ENCODE measurements around the gene GJD2.

The GJD2 gene

DNA sequence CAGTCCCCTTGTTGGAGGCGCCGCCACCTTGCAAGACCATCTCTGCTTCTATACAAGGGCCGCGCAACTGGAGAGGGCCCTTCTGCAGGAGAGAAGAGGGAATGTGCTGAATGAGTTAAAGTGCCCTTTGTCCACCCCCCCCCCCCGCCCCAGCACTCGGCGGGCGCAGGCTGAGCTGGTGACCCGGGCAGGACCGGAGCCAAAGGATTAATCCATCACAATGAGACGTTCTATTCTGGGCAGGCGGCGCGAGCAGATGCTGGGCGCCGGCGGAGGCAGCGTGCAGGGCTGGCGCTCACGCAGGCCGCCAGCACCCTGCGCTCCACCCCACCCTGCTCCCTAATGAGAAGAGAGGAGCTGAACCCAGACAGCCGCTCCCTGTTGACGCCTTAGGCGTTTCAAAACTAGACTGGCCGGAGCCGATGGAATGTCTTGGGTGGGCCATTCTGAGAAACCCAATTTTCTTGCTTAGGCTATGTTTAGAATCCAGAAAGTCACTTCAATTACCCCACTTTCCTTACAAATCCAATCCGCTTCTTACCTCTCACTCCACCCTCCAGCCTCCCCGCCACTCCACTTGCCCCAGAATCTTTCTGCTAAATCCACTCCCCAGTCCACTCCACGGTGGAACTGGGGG, 32.9 kb downstream of the GJD2 start:
- DNase-seq: no peak

DNA sequence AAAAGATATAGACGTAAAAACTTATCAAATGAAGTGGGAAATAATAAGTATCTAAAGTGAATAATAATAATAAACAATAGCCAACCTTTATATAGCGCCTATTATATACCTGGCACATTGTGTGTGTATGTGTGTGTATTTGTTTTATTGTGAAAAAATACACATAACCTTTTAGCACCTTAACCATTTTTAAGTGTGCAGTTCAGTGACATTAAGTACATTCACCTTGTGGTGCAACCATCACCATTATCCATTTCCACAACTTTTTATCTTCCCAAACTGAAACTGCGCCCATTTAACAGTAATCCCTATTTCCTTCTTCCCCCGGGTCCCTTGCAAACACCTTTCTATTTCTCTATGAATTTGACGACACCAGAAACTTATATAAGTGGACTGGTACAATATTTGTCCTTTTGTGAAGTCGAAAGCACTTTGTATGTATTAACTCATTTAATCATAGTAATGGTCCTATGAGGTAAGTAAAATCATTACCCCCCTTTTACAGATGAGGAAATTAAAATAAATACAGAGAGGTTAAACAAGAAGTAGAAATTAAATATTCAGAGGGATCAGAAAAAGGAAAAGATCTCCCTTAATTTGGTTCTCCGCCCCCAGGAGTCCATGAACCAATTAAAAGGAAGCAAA, 33.5 kb downstream of the GJD2 start:
- DNase-seq: no peak

DNA sequence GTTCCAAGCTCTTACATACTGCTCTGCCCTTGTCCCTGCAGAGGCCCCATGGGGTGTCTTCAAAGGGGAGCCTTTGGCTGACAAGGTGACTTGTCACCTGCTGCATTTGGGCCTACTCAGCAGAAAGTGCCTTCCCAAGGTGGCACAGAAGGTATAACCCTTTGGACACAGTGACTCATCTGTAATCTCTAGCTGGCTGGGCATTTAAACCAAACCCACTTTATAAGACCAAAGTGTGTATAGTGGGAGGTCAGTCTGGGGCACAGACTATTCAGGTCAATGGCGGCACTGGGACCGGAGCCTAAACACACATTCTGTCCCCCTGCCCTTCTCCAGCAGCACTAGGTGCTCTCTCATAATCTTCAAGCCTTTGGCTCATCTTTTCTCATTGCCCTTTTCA, 35.1 kb downstream of the GJD2 start:
- DNase-seq: no peak

DNA sequence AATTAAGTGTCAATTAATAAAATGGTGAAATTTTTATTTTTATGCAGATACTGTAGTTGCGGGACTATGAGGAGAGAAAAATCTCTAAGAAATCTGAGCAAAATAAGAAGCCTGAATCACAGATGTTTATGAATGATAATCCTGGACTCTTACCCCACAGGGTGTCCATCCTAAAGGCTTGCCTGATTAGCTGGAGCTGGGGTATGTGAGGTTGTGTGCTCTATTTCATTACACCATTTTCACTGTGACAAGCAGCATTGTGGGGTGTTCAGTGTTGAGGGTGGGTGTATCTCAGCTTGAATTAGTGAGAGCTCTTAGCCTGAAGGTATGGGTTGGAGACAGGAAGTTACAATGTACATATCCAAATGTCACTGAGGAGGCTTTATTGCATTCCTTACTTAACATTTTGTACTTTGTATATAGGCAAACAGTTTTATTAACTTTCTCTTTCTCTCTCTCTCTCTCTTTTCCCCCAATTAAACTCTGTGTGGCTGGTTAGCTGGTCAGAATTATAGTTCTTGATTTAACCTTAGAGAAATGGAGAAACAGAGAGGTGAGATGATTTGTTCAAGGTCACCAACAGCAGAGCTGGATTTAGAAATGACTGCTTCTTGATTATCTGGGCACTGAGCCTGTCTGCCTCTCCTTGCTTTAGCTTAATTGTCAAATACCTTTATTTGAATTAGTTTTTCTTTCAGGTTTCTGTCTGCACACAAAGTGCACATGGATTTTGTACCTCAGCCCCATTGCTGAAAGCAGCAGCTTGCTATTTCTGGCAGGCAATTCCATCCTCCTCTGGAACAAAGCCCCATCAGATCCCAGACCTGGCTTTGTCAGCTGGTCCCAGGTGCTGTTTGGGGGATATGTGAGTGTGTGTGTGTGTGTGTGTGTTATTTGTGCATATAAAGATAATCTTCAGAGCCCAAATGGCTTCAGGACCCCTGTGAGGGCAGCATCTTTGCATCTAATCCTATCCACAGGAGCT, 35.8 kb downstream of the GJD2 start:
- no peak for DNase-seq

DNA sequence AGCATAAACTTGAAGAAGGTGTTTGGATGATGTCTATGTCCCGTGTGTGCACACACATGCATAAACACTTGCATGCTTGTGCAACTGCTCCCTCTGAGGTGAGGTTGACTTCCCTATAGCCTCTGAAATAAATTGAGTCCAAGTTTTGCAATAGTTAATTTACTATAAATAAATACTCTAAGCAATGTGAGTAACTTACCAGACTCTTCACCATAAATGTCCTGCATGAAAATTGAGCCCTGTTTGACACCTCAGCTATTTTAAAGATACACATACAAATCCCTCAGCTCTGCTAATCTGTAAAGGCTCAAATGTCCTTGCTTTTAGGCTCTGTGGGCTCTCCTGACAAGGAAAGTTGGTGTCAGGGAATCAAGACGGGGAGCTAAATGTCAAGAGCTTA, 37.1 kb downstream of the GJD2 start:
- DNase-seq: no peak

DNA sequence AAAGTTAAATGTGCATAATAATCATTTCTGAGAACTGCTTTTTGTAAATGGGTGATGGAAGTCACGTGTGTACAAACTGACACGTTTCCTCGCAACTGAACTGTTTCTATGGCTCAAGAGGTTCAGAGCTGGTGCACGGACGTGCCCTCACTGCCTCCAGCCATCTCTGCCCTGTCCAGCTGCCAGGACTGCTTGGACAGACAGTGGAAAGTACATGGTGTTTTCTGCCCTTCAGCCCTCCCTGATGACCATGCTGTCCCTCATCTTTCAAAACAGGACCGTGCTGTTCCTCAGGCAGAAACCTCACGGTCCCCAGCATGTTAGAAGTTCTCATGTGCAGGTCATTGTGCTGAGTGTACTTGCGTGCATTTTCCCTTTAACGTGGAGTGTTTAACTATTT, 38.7 kb downstream of the GJD2 start:
- DNase-seq: no peak

DNA sequence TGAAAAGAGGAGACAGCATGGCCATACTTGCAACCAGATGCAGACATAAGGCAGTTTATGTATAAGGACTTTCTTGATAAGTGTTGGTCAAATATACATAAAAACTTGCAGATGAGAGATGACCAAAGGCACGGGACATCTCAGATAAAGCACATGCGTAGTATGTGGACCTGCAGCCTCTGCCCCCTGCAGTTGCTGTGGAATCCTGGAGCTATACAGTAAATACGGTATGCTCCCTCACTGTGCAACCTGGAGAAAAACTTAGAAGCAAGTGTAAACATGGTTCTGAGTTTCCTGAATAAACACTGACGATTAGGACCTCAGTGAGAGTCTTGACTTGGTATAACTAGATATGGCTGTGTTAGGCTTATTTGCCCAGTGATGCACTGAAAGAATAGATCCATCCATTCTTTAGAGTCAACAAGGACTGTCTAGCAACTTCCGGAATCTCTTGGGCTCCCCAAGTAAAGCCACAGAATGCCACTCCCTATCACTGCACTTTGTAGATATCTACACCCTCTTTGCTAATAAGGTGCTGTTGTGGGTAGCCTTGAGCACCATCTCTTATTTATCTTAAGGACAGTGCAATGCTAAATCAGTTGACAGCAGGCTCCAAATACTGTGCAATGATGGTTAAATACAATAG, 40.2 kb downstream of the GJD2 start:
- DNase-seq: no peak

DNA sequence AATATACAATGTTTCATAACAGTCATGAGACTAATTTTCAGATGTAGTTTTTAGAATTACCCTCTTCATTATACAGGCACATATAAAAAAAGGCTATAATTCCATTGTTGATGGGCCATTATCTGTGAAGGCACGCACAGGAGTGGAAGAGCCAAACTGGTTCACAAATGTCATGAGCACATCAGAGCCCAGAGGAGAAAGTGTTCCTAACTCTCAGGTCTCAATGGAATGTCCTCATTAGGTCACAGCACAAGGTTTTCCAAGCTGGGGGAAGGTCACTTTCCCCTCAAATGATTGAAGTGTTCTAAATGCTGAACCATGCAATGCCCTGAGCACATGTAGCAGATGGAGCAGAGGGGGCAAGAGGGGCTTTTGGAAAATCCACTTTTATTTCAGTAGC, 41.2 kb downstream of the GJD2 start:
- no peak for DNase-seq

DNA sequence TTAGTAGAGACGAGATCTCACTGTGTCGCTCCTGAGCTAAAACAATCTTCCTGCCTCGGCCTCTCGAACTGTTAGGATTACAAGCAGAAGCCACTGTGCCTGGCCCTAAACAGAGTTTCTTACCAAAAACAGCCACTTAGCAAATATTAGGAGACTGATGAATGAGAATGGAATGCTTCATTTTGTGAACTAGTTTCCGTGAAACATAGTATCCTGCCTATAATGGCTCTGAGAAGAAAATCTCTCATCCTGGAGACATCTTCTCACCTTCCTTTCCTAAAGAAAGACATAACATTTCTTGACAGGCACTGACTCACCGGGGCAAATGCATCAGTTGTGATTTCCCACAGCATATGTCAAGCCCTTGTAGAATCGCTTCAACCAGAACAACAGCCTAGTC, 44.9 kb downstream of the GJD2 start:
- no peak for DNase-seq

DNA sequence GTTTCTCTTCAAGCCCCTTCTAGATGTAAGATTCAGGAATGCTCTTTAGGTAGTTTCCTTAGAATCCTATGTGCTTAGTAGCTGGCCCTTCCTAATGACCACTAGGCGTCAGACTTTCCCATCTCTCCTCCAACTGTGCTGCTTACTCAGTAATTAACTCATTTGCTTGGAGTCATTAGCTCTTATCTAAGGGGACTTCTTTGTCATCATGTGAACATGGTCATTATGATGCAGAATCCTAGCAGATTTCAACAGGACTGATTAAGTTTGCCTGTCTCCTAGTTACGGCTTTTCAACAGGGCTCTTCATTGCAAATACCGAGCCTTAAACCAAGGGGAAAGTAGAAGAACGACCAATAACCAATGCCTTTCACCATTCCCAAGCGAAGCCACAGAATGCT, 46.4 kb downstream of the GJD2 start:
- no peak for DNase-seq

DNA sequence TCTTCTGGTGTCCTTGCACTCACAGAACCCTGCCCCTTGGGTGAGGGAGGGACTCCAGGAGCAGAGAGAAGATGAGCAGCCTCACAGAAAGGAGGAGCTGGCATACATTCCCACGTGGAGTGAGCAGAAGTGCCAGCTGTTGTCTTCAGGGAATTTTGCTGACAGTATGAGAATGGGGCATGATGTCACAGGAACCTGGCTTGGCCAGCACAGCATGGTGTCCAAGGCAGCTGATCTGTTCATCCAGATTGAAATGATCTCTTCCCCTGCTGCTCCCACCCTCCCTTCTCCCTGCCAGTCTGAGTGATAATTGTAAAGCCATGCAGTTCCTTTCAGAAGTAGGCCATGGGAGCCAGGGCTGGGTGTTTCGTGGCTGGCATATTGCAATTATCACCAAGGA, 53.3 kb downstream of the GJD2 start:
- no peak for DNase-seq

Measured in CD4-positive, alpha-beta T cell treated with Interferon gamma for 1 hour (primary cell).